SK-N-SH (cell line): Measurements from ENCODE around the gene ZSWIM7.
"Not testable (repeated sequence)": the region's sequence is repeated elsewhere in the genome, so short reads cannot be mapped to it uniquely, and the experiment has no call there.

Experiments used
- CHD2 ChIP-seq: fragments of 150-350 bp; IDR thresholded peaks from 2 replicates; pipeline ENCODE4 v1.6.1; 2018; ENCODE audit warnings: low read length; ENCODE audit not compliant: partially characterized antibody
- CTCF ChIP-seq: fragments of 200-600 bp; sonication (generic); IDR thresholded peaks from 2 replicates; pipeline ENCODE4 v1.6.1; 2017; ENCODE audit warnings: antibody characterized with exemption, mild to moderate bottlenecking, moderate library complexity
- EP300 ChIP-seq, 2 experiments: IDR thresholded peaks; 2 replicates each; pipeline versions ENCODE4 v1.4.0 to v1.6.1; 2012; ENCODE audit warnings: borderline replicate concordance in 1 of 2, low read depth in 1 of 2, low read length in 1 of 2
- RAD21 ChIP-seq: IDR thresholded peaks from 2 replicates; pipeline ENCODE4 v1.6.1; 2012; ENCODE audit warnings: mild to moderate bottlenecking, low read length

- TF ChIP-seq CTCF; RAD21; EP300 (IDR thresholded peaks at IDR 0.05; ENCODE audit: borderline replicate concordance in 1 of 2, low read depth in 1 of 2, low read length in 1 of 2); CHD2: not testable (repeated sequence)
Measured at GRCh38 chr17:15936481-15936880, 63.0 kb downstream of the ZSWIM7 start.
